CD4-positive, alpha-beta T cell treated with Interleukin-17A for 4 hours (primary cell): ENCODE results near the gene CLRN1.
A peak's percentile ranks its signal among the peaks of the same experiment; 100 is the strongest.

Source experiments
- DNase-seq: peaks from one replicate; pipeline ENCODE4 v3.0.0-alpha.2; 2020; ENCODE audit warnings: mixed read lengths

The CLRN1 gene

DNA sequence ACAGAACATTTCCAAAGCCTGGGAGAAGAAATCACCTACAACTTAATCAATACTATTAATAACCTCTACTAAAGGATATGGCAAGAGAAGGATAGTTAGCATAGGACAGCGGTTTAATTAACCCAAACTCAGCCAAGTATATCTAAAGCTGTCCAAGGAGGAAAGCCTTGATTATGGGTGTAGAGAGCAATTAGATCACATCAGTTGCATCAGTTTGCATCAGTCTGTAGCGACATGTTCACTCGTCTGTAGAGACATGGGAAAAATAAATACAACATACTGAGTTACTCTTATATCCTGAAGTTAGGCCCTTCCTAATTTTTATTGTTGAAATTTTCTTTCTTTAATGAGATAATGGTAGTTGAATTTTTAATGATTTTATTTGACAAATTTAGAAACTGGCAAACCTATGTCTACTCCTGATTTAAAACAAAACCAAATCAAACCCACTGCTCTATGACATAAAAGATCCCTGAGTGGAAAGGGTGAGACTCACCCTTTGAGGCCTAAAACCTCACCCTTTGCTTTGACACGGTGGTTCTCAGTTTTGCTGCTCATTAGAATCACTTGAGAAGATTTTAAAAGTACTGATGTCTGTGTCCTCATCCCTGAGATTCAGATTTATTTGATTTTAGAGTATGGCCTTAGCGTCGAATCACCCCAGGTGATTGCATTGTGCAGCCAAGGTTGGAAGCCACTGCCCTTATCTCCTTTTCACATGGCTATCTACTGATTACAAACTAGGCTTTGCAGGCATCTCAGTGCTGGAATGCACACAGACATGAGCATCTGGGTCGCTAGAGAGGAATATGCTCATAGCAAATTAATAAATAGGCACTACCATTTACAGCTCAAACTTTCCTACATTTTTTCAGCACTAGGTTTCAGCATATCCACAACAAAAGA lies 2.8 kb upstream of the CLRN1 start:
- DNase-seq, result no peak

DNA sequence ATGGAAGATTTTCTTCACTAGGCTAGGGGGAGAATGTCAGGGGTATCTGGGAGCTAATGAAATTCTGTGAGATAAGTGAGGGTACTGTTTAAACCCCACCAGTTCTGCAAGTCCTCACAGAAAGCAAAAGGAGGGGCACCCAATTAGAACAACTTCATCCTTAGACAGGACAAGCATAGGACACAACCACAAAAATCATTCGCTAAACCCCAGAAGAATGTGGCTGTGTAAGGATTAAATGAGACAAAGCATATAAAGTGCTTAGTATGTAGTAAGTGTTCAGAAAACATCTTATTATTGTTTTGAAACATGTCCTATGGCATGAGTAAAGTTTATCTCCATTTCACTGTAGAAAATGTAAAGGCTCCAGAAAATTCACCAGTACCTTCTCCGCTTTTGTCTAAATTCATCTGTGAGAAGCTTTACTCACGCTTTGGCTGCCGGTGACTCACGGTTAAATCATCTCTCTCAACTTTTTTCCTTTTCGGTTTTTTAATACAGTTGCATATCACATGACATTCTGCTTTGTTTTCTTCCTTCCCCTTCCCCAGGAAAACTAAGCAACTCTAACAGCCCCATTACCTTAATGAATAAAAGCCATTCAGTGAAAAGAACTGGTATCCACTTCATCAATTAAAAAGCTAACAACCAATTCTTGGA lies 1.7 kb downstream of the CLRN1 start:
- DNase-seq, result no peak

DNA sequence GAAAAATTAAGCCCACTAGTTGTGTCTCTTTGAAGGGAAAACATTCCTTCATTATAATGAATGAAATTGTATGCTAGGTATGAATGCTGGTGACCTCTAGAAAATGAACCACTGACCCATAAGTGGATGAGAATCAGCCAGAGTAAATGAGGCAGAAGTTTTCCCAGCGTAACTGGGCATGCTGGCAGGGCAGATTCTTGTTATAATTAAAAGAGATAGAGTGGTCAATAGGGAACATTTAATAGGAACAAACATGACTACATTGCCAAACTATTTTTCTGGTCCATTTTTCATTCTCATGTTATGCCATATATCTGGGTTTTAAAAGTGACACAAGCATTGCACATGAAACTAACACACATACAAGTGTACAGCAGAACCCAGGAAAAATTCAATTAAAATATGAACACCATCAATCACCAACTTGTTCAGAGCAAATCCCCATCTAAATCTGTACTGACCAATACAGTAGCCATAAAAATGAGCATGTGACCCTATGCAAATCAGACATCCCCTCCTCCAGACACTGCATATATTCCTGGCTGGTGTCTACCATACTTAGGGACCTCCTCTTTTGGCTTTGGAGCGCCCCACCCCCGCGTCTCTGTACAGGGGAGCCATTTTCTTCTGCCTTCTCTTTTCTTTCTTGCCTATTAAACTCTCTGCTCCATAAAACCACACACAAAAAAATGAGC lies 4.0 kb downstream of the CLRN1 start:
- DNase-seq, result no peak

DNA sequence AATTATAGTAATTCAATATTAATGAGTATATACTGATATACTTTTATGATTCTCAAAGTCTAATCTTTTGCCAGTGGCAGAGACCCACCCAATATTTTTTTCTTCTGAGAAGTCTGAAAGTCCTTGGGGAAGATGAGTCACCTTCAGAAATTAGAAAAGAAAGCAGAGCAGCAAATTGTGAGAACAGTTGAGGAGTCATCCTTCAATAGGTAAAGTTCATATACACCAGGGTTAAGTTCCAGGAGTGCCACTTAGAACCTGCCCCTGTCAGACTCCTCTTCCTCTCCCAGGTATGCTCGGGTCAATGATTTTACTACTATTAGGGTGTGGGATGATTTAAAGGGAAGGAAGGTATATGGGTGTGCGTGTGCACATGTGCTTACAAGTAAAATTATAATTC lies 7.1 kb downstream of the CLRN1 start:
- no peak for DNase-seq

DNA sequence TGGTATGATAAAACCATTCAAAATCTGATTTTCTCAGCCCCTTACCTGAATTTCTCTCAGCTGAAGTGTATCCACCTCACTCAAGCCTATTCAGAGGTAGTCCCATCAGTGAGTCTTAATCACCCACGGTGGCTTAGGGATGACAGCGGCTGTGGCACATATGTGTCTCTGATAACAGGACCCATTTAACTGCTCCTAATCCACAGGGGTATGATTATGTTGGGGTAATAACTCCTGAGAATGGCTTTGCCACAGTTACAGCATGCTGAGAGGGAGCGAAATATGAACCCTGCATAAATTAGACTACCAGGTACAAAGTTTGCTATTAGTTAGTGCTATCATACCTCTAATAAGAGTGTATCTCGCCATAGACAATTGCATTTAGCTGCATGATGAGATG lies 10.6 kb downstream of the CLRN1 start:
- DNase-seq, result no peak

- DNase-seq, result no peak
Observed at GRCh38 chr3:150960708-150961684, 11.5 kb downstream of the CLRN1 start.

DNA sequence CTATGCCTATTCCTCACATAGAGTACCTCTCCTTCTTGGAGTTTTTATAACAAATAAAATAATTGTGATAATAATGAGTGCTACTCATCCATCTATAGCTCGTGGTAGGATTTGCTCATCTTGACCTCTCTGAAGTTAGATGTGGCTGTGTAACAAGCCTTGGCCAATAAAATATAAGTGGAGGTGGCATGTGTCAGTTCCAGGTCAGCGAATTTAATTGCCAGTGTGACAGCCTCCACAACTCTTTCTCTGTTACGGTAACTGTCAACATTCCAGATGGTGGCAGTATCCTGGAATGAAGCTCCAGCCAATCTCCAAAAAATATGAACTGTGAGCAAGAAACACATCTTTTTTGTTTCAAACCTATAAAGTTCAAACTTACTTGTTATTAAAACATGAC lies 13.8 kb downstream of the CLRN1 start:
- DNase-seq, result no peak

- DNase-seq, result no peak
Observed at GRCh38 chr3:150956376-150956775, 16.2 kb downstream of the CLRN1 start.

GRCh38 chr3:150951923-150952322 lies 20.6 kb downstream of the CLRN1 start:
- DNase-seq, result no peak

DNA sequence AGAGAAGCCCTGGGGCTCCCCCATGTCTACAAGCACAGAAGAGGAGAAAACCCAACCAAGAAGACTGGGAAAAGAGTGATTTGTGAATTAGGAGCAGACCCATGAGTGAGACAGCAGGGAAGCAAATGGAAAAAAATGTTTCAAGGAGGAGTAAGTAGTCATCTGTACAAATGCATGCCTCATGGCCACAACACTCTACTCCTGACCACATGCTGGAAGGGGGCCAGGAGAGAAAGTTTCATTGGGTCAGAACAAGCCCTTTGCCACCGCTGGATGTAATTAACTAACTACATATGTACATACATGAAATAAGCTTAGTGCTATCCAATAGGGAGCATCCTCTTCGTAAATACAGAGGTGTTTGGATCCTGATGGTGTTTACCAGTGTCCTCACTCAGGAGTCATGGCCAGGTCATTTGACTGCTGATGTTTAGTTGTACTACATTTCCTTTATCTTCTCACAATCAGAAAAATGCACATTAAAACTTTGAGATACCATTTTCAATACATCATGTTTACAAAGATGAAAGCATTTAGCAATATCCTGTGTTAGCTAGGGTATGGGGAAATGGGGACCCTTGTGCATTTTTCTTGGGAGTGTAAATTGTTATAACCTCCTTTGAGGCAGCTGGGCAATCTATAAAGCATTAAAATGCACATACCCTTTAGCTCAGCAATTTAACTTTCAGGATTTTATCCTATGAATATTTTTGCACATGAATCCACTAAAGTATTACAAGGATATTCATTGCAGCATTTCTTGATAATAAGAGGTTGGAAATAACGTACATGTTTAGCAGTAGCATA lies 27.1 kb downstream of the CLRN1 start:
- DNase-seq, result no peak

- DNase-seq, result no peak
Observed at GRCh38 chr3:150942221-150942620, 30.3 kb downstream of the CLRN1 start.

- DNase-seq, result no peak
Observed at GRCh38 chr3:150936693-150937092, 35.8 kb downstream of the CLRN1 start.

DNA sequence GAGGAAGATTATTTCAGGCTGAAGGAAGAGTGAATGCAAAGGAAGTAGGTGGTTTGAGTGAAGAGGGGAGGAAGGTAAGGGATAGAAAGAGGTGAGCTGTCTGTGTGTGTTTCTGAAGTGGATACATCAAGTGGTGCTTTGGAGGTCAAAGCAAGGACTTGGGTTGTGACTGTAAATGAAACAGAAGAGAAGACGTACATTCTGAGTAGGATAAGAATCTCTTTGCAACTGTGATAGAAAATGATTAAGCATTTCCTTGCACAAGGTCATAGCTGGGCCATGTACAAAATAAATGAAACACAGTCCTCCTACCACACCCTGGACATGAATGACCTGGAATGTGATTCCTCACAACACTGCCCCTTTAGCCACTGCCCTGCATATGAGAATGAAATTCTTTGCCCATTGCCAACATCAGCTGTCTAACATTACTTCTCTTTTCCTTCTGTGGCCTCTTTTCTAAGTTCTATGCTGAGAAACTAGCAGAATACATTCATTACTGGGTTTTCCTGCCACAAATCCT lies 39.0 kb downstream of the CLRN1 start:
- no peak for DNase-seq

DNA sequence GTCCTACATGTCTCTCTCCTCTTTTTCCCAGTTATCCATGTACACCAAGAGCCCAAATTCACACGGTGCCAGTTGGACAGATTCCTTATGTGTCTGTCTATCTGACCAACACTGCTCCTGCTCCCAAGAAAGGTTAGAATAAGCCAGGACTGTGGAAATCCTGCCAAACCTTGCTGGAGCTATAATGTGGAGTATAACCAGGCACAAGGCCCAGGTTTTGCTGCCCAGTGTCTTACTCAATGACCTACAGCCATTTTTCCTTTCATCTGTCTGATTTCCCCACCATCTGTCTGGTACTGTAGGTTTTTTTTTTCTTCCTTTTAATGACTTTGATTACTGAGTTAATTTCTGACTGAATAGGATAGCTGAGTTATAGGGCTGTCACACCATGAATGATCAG lies 40.8 kb downstream of the CLRN1 start:
- DNase-seq, result no peak

GRCh38 chr3:150930839-150931238 lies 41.7 kb downstream of the CLRN1 start:
- no peak for DNase-seq

- no peak for DNase-seq
Observed at GRCh38 chr3:150928234-150928633, 44.3 kb downstream of the CLRN1 start.

DNA sequence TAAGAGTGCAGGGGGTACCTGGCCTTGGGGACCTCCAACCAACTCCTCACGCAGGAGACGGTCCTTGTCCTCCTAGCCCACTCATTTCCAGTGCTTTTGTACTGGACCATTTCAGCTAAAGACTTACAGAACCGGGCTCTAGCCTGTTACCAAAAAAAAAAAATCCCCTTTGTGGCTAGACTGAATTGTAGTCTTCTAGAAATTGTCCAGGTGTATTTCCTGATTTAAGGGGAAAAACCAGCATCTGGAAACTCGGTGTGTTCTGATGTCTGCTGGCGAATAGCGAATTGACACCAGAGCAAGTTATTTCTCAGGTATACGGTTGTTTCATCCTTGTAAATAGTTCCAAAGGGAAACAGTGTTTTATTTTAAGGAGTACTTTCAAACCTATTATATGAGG lies 46.2 kb downstream of the CLRN1 start:
- DNase-seq, result no peak

DNA sequence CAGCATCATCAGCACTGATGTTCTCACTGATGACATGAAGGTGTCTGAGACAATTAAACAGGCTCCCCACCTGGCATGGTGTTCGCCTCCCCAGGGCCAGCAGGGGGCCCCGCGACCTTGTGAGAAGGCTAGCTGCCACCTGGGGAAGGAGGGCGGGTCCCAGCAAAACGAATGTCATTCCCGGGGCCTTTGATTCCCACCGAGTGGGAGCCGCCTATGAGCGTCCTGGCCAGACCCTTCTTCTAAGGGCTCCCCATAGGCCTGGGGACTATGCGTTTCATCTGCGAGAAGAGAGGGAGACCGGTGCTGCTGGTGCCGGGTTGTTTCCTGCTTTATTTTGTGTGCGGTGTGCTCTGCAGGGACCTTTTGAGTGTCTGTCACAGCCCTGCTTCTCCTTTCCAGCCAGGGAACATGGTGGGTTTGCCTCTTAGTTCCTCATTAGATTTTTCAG lies 46.8 kb downstream of the CLRN1 start:
- DNase-seq, result peak; percentile 63

DNA sequence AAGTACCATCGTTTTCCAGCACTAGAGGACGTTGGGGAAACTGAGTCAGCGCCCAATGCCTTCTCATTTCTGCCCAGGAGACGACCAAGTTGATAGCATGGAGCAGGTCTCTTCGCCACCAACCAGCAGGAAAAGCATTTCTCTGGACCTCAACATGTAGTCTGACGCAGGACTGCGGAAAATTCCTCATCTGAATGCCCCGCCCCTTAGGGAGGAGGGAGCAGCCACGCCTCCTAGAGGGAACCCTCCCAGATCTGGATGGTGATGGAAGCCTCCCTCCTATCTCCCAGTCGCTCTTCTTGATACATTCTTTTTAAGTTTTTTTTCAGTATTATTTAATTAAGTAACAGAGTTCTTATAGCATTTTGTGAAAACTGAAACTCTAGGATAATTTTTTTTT lies 49.9 kb downstream of the CLRN1 start:
- no peak for DNase-seq

- no peak for DNase-seq
Observed at GRCh38 chr3:150921209-150921608, 51.3 kb downstream of the CLRN1 start.

- no peak for DNase-seq
Observed at GRCh38 chr3:150920236-150920635, 52.3 kb downstream of the CLRN1 start.
